Endothelial cell of umbilical vein (primary cell): Measurements from ENCODE around the gene SVIL.
"Not testable (repeated sequence)": the region's sequence is repeated elsewhere in the genome, so short reads cannot be mapped to it uniquely, and the experiment has no call there.

Source experiments
- FOS ChIP-seq: IDR thresholded peaks from 2 replicates; pipeline ENCODE4 v1.6.1; 2011; ENCODE audit warnings: mild to moderate bottlenecking, low read length, moderate library complexity, borderline replicate concordance; ENCODE audit not compliant: insufficient read depth
- POLR2A ChIP-seq: IDR thresholded peaks from 2 replicates; pipeline ENCODE4 v1.6.1; 2012; ENCODE audit warnings: low read depth, mild to moderate bottlenecking, control low read depth, low read length
- POLR2AphosphoS5 ChIP-seq: IDR thresholded peaks from 2 replicates; pipeline ENCODE4 v1.6.1; 2012; ENCODE audit warnings: low read depth, mild to moderate bottlenecking, control low read depth, low read length, moderate library complexity; ENCODE audit not compliant: insufficient read depth
- TF ChIP-seq, protein P1 (sequence below), 2 donors: IDR thresholded peaks; 1 replicate in 1 of 2; 2 replicates in 1 of 2; pipeline ENCODE4 v1.5.1; 2011; ENCODE audit warnings: low read length in 2 of 2, mild to moderate bottlenecking in 2 of 2, moderate library complexity in 2 of 2, control low read depth in 1 of 2, inconsistent platforms in 1 of 2, low read depth in 1 of 2; ENCODE audit not compliant: insufficient read depth in 1 of 2; ENCODE audit errors: extremely low read depth in 1 of 2
- TF ChIP-seq, protein P2 (sequence below): IDR thresholded peaks from 2 replicates; pipeline ENCODE4 v1.6.1; 2011; ENCODE audit not compliant: insufficient read depth, insufficient read length

DNA sequence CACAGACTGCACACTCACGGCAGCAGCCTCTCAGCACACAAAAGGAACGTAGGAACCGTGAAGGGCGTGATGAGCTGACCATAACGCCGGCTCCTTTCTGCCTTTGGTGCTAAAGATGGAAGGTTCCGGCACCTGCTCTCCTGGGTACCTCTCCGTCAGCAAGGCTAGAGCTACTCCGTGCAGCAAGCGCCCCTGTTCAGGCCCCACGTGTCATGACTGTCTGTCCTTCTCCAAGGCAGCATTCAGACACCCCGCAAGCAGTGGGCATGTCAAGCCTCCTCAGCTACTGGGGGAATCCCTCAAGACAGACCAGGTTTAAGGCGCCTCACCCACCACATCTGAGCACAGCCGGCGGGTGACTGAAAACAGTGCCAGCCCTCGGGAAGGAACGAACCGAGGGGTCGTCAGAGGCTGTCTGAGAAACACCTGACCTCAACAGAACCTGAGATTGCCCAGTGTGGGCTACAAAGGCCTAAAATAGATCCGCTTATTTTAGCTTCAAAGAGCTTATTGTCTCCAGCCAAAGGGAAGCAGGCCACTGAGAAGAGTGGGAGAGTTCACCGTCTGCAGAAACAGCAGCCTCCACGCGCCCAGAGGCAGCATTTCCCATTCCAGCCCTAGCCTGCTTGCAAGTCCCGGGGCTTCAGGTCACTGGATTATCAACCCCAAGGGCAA is 124.2 kb downstream of the SVIL start:
- TF ChIP-seq, protein P1, sequence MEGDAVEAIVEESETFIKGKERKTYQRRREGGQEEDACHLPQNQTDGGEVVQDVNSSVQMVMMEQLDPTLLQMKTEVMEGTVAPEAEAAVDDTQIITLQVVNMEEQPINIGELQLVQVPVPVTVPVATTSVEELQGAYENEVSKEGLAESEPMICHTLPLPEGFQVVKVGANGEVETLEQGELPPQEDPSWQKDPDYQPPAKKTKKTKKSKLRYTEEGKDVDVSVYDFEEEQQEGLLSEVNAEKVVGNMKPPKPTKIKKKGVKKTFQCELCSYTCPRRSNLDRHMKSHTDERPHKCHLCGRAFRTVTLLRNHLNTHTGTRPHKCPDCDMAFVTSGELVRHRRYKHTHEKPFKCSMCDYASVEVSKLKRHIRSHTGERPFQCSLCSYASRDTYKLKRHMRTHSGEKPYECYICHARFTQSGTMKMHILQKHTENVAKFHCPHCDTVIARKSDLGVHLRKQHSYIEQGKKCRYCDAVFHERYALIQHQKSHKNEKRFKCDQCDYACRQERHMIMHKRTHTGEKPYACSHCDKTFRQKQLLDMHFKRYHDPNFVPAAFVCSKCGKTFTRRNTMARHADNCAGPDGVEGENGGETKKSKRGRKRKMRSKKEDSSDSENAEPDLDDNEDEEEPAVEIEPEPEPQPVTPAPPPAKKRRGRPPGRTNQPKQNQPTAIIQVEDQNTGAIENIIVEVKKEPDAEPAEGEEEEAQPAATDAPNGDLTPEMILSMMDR (IDR thresholded peaks at IDR 0.05; ENCODE audit: extremely low read depth in 1 of 2, insufficient read depth in 1 of 2, low read depth in 1 of 2, low read length in 2 of 2), result not testable (repeated sequence)
- not testable (repeated sequence) for TF ChIP-seq POLR2A, POLR2AphosphoS5, FOS
- TF ChIP-seq, protein P2, sequence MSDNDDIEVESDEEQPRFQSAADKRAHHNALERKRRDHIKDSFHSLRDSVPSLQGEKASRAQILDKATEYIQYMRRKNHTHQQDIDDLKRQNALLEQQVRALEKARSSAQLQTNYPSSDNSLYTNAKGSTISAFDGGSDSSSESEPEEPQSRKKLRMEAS, result not testable (repeated sequence)
